K562 (cell line): Measurements from ENCODE around the gene STUB1. TPM values are rescaled to one million over a fixed set of nuclear protein-coding genes. Genes with fewer than 3 reads are reported as not detected.

Source experiments
- ATAC-seq: fragments of 200-7000 bp; cut with Tn5 transposase; 3 replicates; pipeline ENCODE4 v1.9.1; 2020; ENCODE audit warnings: moderate library complexity
- BruUV-seq: library from RNA; stranded (reverse); fragments of 400-500 nt; replicated peaks from 2 replicates; lab custom pipeline; 2021; lab: Mats Ljungman, UMichigan
- CTCF ChIA-PET: fragments of 300-600 bp; formaldehyde crosslinking; extraction: SDS; loops from one replicate; lab custom pipeline; 2021; ENCODE audit warnings: low intra/inter-chr PET ratio; lab: Yijun Ruan, JAX
- POLR2A ChIA-PET: fragments of 300-600, 350-650 bp; sonication (Branson Sonifier 250); formaldehyde crosslinking; extraction: SDS; loops from one replicate; lab custom pipeline; 2021; ENCODE audit warnings: antibody characterized with exemption, inconsistent platforms; lab: Yijun Ruan, JAX
- DNase-seq, 4 experiments: peaks; one replicate each; pipeline versions ENCODE4 v3.0.0 to v3.0.0-alpha.2; 2011 to 2018; ENCODE audit warnings: low spot score in 3 of 4, mixed read lengths in 3 of 4; ENCODE audit errors: extremely low read depth in 1 of 4
- FAIRE-seq: peaks from 2 replicates; lab custom pipeline; 2011; peaks lifted over from hg19 to GRCh38; lab: Jason Lieb, UNC
- H2AFZ ChIP-seq: 2 replicates; pipeline ENCODE4 v1.6.0; 2011; ENCODE audit warnings: low read depth, low read length, control low read depth, inconsistent platforms
- H3K27ac ChIP-seq: fragments of 200-600 bp; 3 replicates; pipeline ENCODE4 v1.8.0; 2011; ENCODE audit warnings: low read depth, mild to moderate bottlenecking, control low read depth, inconsistent platforms, low read length, moderate library complexity, mixed read lengths; ENCODE audit errors: extremely low read depth
- H3K27me3 ChIP-seq, 2 experiments: fragments of 300-600 bp in 1 of 2; 2 replicates in 1 of 2; 3 replicates in 1 of 2; pipeline versions ENCODE4 v1.6.0 to v1.8.0; 2011; ENCODE audit warnings: inconsistent platforms in 2 of 2, low read length in 2 of 2, mild to moderate bottlenecking in 1 of 2, mixed read lengths in 1 of 2, moderate library complexity in 1 of 2; ENCODE audit not compliant: control insufficient read depth in 2 of 2, insufficient read depth in 2 of 2
- H3K36me3 ChIP-seq: fragments of 300-600 bp; 3 replicates; pipeline ENCODE4 v1.8.0; 2011; ENCODE audit warnings: mild to moderate bottlenecking, low read length, inconsistent platforms; ENCODE audit not compliant: control insufficient read depth, insufficient read depth
- H3K4me1 ChIP-seq, 2 experiments: fragments of 200-600 bp in 1 of 2; replicated peaks in 1 of 2; 2 replicates in 1 of 2; 3 replicates in 1 of 2; pipeline versions ENCODE4 v1.5.1 to v1.8.0; 2011; ENCODE audit warnings: inconsistent platforms in 2 of 2, low read length in 2 of 2, mild to moderate bottlenecking in 1 of 2, mixed read lengths in 1 of 2, moderate library complexity in 1 of 2; ENCODE audit not compliant: control insufficient read depth in 2 of 2, insufficient read depth in 2 of 2
- H3K4me2 ChIP-seq: 2 replicates; pipeline ENCODE4 v1.6.1; 2011; ENCODE audit warnings: low read length, control low read depth, inconsistent platforms, mixed read lengths; ENCODE audit not compliant: insufficient read depth
- H3K4me3 ChIP-seq: fragments of 200-600 bp; sonication (generic), shearing (Covaris generic); 2 replicates; pipeline ENCODE4 v1.5.1; 2016; ENCODE audit warnings: control low read depth, inconsistent platforms
- H3K79me2 ChIP-seq: fragments of 200-600 bp; 3 replicates; pipeline ENCODE4 v1.8.0; 2011; ENCODE audit warnings: low read length, inconsistent platforms; ENCODE audit not compliant: control insufficient read depth, insufficient read depth
- H3K9ac ChIP-seq, 2 experiments: 2 replicates each; pipeline versions ENCODE4 v1.6.0 to v1.6.1; 2011; ENCODE audit warnings: low read depth in 2 of 2, low read length in 2 of 2, control low read depth in 1 of 2, inconsistent platforms in 1 of 2, mild to moderate bottlenecking in 1 of 2, mixed read lengths in 1 of 2; ENCODE audit not compliant: insufficient read depth in 1 of 2
- H3K9me1 ChIP-seq: one replicate; pipeline ENCODE4 v1.6.0; 2011; ENCODE audit warnings: inconsistent platforms, mild to moderate bottlenecking, low read length, moderate library complexity; ENCODE audit not compliant: control insufficient read depth, insufficient read depth
- H3K9me3 ChIP-seq: replicated peaks from 2 replicates; pipeline ENCODE4 v1.5.1; 2011; ENCODE audit warnings: low read depth, low read length, inconsistent platforms; ENCODE audit not compliant: control insufficient read depth, insufficient read depth
- H4K20me1 ChIP-seq: replicated peaks from 2 replicates; pipeline ENCODE4 v1.6.1; 2011; ENCODE audit warnings: low read length, inconsistent platforms, mixed read lengths; ENCODE audit not compliant: control insufficient read depth, insufficient read depth
- DPF2 ChIP-seq: fragments of 450-650 bp; IDR thresholded peaks from 2 replicates; pipeline ENCODE4 v1.6.1; 2016
- HDAC8 ChIP-seq: fragments of 450-650 bp; IDR thresholded peaks from 2 replicates; pipeline ENCODE4 v1.6.1; 2016; ENCODE audit warnings: mild to moderate bottlenecking, missing genetic modification characterization, moderate library complexity, missing compliant biosample characterization
- MAFK ChIP-seq: IDR thresholded peaks from 2 replicates; pipeline ENCODE4 v1.6.1; 2011; ENCODE audit warnings: low read length, improper control_type of control experiment
- POLR2G ChIP-seq: fragments of 200-400 bp; formaldehyde crosslinking; IDR thresholded peaks from 2 replicates; pipeline ENCODE4 v1.6.1; 2017; ENCODE audit warnings: low read depth, mild to moderate bottlenecking, antibody characterized with exemption, low read length, moderate library complexity
- RB1 ChIP-seq: fragments of 450-650 bp; IDR thresholded peaks from 2 replicates; pipeline ENCODE4 v1.6.1; 2017; ENCODE audit warnings: low read depth, mild to moderate bottlenecking
- RBM25 ChIP-seq: fragments of 200-400 bp; formaldehyde crosslinking; IDR thresholded peaks from 2 replicates; pipeline ENCODE4 v1.6.1; 2018; ENCODE audit warnings: low read length, low read depth, moderate library complexity; ENCODE audit not compliant: severe bottlenecking
- RFX5 ChIP-seq: IDR thresholded peaks from 2 replicates; pipeline ENCODE4 v1.6.1; 2011; ENCODE audit warnings: low read depth, mild to moderate bottlenecking, improper control_type of control experiment, low read length
- RFX7 ChIP-seq: fragments of 250-450 bp; sonication (Bioruptor Pico); IDR thresholded peaks from 2 replicates; pipeline ENCODE4 v1.5.1; 2021; ENCODE audit warnings: mild to moderate bottlenecking
- ZFPM2 ChIP-seq: fragments of 250-450 bp; sonication (Bioruptor Pico); IDR thresholded peaks from 2 replicates; pipeline ENCODE4 v1.5.1; 2022; ENCODE audit warnings: mild to moderate bottlenecking
- ZNF23 ChIP-seq: fragments of 250-450 bp; sonication (Bioruptor Pico); IDR thresholded peaks from 2 replicates; pipeline ENCODE4 v1.4.0; 2020; ENCODE audit warnings: mild to moderate bottlenecking
- ZNF24 ChIP-seq: fragments of 450-650 bp; IDR thresholded peaks from 2 replicates; pipeline ENCODE4 v1.6.1; 2016
- ZNF263 ChIP-seq: sonication (generic); formaldehyde crosslinking; IDR thresholded peaks from 2 replicates; pipeline ENCODE4 v1.8.0; 2022; ENCODE audit warnings: mild to moderate bottlenecking, missing genetic modification reagents, borderline replicate concordance
- WGBS: fragments of 100-300 bp; shearing (Covaris generic); methylation state at CpG from one replicate; pipeline ENCODE4 v1.1.6; 2016; ENCODE audit warnings: low coverage, mixed read lengths; ENCODE audit not compliant: insufficient coverage; ENCODE audit errors: missing lambda C conversion rate; 5-methylcytosine and 5-hydroxymethylcytosine counted together
- in situ Hi-C: fragments of 300-500 bp; cut with MboI; formaldehyde crosslinking; loops from 4 replicates; pipeline ENCODE4 v1.15.0; 2018; ENCODE audit warnings: inconsistent platforms, mixed read lengths
- intact Hi-C: fragments of 100-400 bp; cut with micrococcal nuclease; formaldehyde crosslinking; loops from 2 replicates; pipeline ENCODE4 v1.14.2; 2022
- polyA plus RNA-seq, 8 experiments: library from polyadenylated mRNA; depleted of rRNA in 4 of 8; stranded (reverse) in 5 of 8; unstranded in 3 of 8; fragments of >200 nt; fragmentation: Nextera tagmentation in 2 of 8; fragmentation: Illumina TruSeq in 1 of 8; extraction: Ambion mirVana in 2 of 8; extraction: Trizol in 1 of 8; gene quantifications; 2 replicates each; pipeline versions ENCODE4 v1.2.1 to v1.2.3, GENCODE V29; 2011 to 2014; ENCODE audit warnings: inconsistent platforms in 1 of 8, missing spikeins in 1 of 8
- total RNA-seq, 7 experiments: library from RNA; depleted of rRNA in 6 of 7; stranded (reverse); fragments of >200 nt in 6 of 7; fragmentation: Illumina TruSeq in 2 of 7; extraction: Trizol in 2 of 7; gene quantifications; 2 replicates each; pipeline versions ENCODE4 v1.2.1 to v1.2.3, GENCODE V29; 2011 to 2021; ENCODE audit warnings: low replicate concordance in 1 of 7
- TF ChIP-seq, protein P1 (sequence below): fragments of 200-600 bp; sonication (generic); IDR thresholded peaks from one replicate; pipeline ENCODE4 v1.6.1; 2012; ENCODE audit warnings: mild to moderate bottlenecking, low read depth, low read length, inconsistent platforms

STUB1 gene
- total and polyA plus RNA-seq, 9 of the 15 experiments (the other 6 are each of a cell fraction or from before 2014, with no cell fraction given) = 10.6 to 251 (median 152) TPM

DNA sequence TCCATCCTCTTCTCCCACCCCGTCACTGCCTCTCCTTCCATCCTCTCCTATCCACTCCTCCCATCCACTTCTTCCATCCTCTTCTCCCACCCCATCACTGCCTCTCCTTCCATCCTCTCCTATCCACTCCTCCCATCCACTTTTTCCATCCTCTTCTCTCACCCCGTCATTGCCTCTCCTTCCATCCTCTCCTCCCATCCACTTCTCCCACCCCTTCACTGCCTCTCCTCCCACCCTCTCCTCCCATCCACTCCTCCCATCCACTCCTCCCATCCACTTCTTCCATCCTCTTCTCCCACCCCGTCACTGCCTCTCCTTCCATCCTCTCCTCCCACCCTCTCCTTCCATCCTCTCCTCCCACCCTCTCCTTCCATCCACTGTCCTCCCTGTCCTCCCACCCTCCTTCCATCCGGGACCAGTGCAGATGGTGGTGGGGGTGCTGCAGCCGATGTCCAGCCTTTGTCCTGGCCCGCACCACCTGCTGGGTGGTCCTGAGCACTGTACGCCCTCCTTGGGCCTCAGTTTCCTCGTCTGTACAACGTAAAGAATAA lies 48.3 kb upstream of the STUB1 start:
- in situ Hi-C loops = no loop called here
- POLR2A ChIA-PET = interaction anchor here (0.9 kb wide), 1 partner anchor 43 kb away, joined by 3 read pairs; no protein-coding TSS in a partner anchor
- H3K9me3 ChIP-seq = no peaks in the 10 kb centered on the region
- FAIRE-seq (peak; percentile 35), DNase-seq (no peak), ATAC-seq (no peak)
- peaks cover 18% of the 10 kb centered on the region for H3K79me2 ChIP-seq
- H3K4me2 ChIP-seq = no peak overlapping the region
- no peak overlapping the region for H3K4me3 ChIP-seq
- H3K9me1 ChIP-seq = no peaks in the 10 kb centered on the region
- 73% methylated on average over 5 of the region's 9 CpGs for WGBS
- H4K20me1 ChIP-seq = no peaks in the 10 kb centered on the region
- peaks cover 40% of the 10 kb centered on the region; the same call in 1 of the 3 replicates for H3K36me3 ChIP-seq
- CTCF ChIA-PET = no interaction called here
- no TSS peak for BruUV-seq
- peaks cover 24 to 96% of the 10 kb centered on the region in 2 experiments for H3K4me1 ChIP-seq
- no peak overlapping the region for H2AFZ ChIP-seq
- intact Hi-C loops = no loop called here
- no peak overlapping the region for H3K27ac ChIP-seq
- H3K27me3 ChIP-seq = no peaks in the 10 kb centered on the region
- no peak overlapping the region for H3K9ac ChIP-seq
- TF ChIP-seq RBM25 (no peak), RFX5 (no peak), ZNF24 (no peak), POLR2G (no peak), RFX7 (CRISPR knock-in tag) (no peak), RB1 (no peak), ZNF263 (CRISPR knock-in tag) (0 out of 2 replicates have a peak, but pooled peaks have one; percentile 38), ZFPM2 (CRISPR knock-in tag) (no peak), MAFK (no peak), DPF2 (no peak), ZNF23 (no peak), HDAC8 (tag) (no peak)
- TF ChIP-seq, protein P1, sequence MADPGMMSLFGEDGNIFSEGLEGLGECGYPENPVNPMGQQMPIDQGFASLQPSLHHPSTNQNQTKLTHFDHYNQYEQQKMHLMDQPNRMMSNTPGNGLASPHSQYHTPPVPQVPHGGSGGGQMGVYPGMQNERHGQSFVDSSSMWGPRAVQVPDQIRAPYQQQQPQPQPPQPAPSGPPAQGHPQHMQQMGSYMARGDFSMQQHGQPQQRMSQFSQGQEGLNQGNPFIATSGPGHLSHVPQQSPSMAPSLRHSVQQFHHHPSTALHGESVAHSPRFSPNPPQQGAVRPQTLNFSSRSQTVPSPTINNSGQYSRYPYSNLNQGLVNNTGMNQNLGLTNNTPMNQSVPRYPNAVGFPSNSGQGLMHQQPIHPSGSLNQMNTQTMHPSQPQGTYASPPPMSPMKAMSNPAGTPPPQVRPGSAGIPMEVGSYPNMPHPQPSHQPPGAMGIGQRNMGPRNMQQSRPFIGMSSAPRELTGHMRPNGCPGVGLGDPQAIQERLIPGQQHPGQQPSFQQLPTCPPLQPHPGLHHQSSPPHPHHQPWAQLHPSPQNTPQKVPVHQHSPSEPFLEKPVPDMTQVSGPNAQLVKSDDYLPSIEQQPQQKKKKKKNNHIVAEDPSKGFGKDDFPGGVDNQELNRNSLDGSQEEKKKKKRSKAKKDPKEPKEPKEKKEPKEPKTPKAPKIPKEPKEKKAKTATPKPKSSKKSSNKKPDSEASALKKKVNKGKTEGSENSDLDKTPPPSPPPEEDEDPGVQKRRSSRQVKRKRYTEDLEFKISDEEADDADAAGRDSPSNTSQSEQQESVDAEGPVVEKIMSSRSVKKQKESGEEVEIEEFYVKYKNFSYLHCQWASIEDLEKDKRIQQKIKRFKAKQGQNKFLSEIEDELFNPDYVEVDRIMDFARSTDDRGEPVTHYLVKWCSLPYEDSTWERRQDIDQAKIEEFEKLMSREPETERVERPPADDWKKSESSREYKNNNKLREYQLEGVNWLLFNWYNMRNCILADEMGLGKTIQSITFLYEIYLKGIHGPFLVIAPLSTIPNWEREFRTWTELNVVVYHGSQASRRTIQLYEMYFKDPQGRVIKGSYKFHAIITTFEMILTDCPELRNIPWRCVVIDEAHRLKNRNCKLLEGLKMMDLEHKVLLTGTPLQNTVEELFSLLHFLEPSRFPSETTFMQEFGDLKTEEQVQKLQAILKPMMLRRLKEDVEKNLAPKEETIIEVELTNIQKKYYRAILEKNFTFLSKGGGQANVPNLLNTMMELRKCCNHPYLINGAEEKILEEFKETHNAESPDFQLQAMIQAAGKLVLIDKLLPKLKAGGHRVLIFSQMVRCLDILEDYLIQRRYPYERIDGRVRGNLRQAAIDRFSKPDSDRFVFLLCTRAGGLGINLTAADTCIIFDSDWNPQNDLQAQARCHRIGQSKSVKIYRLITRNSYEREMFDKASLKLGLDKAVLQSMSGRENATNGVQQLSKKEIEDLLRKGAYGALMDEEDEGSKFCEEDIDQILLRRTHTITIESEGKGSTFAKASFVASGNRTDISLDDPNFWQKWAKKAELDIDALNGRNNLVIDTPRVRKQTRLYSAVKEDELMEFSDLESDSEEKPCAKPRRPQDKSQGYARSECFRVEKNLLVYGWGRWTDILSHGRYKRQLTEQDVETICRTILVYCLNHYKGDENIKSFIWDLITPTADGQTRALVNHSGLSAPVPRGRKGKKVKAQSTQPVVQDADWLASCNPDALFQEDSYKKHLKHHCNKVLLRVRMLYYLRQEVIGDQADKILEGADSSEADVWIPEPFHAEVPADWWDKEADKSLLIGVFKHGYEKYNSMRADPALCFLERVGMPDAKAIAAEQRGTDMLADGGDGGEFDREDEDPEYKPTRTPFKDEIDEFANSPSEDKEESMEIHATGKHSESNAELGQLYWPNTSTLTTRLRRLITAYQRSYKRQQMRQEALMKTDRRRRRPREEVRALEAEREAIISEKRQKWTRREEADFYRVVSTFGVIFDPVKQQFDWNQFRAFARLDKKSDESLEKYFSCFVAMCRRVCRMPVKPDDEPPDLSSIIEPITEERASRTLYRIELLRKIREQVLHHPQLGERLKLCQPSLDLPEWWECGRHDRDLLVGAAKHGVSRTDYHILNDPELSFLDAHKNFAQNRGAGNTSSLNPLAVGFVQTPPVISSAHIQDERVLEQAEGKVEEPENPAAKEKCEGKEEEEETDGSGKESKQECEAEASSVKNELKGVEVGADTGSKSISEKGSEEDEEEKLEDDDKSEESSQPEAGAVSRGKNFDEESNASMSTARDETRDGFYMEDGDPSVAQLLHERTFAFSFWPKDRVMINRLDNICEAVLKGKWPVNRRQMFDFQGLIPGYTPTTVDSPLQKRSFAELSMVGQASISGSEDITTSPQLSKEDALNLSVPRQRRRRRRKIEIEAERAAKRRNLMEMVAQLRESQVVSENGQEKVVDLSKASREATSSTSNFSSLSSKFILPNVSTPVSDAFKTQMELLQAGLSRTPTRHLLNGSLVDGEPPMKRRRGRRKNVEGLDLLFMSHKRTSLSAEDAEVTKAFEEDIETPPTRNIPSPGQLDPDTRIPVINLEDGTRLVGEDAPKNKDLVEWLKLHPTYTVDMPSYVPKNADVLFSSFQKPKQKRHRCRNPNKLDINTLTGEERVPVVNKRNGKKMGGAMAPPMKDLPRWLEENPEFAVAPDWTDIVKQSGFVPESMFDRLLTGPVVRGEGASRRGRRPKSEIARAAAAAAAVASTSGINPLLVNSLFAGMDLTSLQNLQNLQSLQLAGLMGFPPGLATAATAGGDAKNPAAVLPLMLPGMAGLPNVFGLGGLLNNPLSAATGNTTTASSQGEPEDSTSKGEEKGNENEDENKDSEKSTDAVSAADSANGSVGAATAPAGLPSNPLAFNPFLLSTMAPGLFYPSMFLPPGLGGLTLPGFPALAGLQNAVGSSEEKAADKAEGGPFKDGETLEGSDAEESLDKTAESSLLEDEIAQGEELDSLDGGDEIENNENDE = no peak
